ENCODE measurements around the gene CHPT1. TPM values are rescaled to one million over a fixed set of nuclear protein-coding genes. Genes with fewer than 3 reads are reported as not detected.

CHPT1 gene
- total and polyA plus RNA-seq, 9 of the 15 experiments (the other 6 are each of a cell fraction or from before 2014, with no cell fraction given), result 15.3 to 210 (median 91.9) TPM

GRCh38 chr12:101647711-101648110 is 49.7 kb upstream of the CHPT1 start:
- intact Hi-C loops (cut with micrococcal nuclease), result no loop called here
- no peaks in the 10 kb centered on the region for H3K9me1 ChIP-seq (ENCODE audit: control insufficient read depth, insufficient read depth, low read length)
- H3K4me2 ChIP-seq (ENCODE audit: insufficient read depth, low read length), result no peak overlapping the region
- 0 out of 5 replicates have a peak, but pooled peaks cover 0 to under 1% of the 10 kb centered on the region in 2 experiments for H3K4me1 ChIP-seq (replicated peaks in 1 of 2; ENCODE audit: control insufficient read depth in 2 of 2, insufficient read depth in 2 of 2, low read length in 2 of 2)
- H3K27ac ChIP-seq (ENCODE audit: extremely low read depth, low read depth, low read length), result no peak overlapping the region
- H3K36me3 ChIP-seq (ENCODE audit: control insufficient read depth, insufficient read depth, low read length), result no peaks in the 10 kb centered on the region
- H3K9me3 ChIP-seq (replicated peaks; ENCODE audit: control insufficient read depth, insufficient read depth, low read depth, low read length), result no peaks in the 10 kb centered on the region
- no peak for TF ChIP-seq CREB5 (CRISPR knock-in tag; IDR thresholded peaks at IDR 0.05)
- TF ChIP-seq TCF7 (IDR thresholded peaks at IDR 0.05; ENCODE audit: borderline replicate concordance), result no peak
- TF ChIP-seq TAF9B (IDR thresholded peaks at IDR 0.05; ENCODE audit: partially characterized antibody), result no peak
- TF ChIP-seq NFATC3 (IDR thresholded peaks at IDR 0.05), result no peak
- TF ChIP-seq KLF16 (IDR thresholded peaks at IDR 0.05), result no peak
- no peak for TF ChIP-seq ZNF79 (CRISPR knock-in tag; IDR thresholded peaks at IDR 0.05; ENCODE audit: low read depth)
- ATAC-seq (no peak), FAIRE-seq (peak; percentile 23), DNase-seq (ENCODE audit: extremely low read depth in 1 of 4, low spot score in 3 of 4) (no peak)
- CTCF ChIA-PET (ENCODE audit: low intra/inter-chr PET ratio), result no interaction called here
- H3K79me2 ChIP-seq (ENCODE audit: control insufficient read depth, insufficient read depth, low read length), result no peaks in the 10 kb centered on the region
- WGBS (ENCODE audit: insufficient coverage, low coverage, missing lambda C conversion rate), result 4% methylated on average over 2 of the region's 2 CpGs
- H4K20me1 ChIP-seq (replicated peaks; ENCODE audit: control insufficient read depth, insufficient read depth, low read length), result no peaks in the 10 kb centered on the region
- no peak overlapping the region for H3K4me3 ChIP-seq
- in situ Hi-C loops (cut with MboI), result no loop called here
- no TSS peak for BruUV-seq (replicated peaks)
- H2AFZ ChIP-seq (ENCODE audit: low read depth, low read length), result no peak overlapping the region
- peaks cover 0 to under 1% of the 10 kb centered on the region in 2 experiments; a peak in 3 of 5 replicates for H3K27me3 ChIP-seq (ENCODE audit: control insufficient read depth in 2 of 2, insufficient read depth in 2 of 2, low read length in 2 of 2)
- H3K9ac ChIP-seq (ENCODE audit: insufficient read depth in 1 of 2, low read depth in 2 of 2, low read length in 2 of 2), result no peak overlapping the region
- POLR2A ChIA-PET, result interaction anchor here (0.9 kb wide), 1 partner anchor 19 kb away, joined by 5 read pairs; no protein-coding TSS in a partner anchor

Measured in K562 (cell line).